GM21576 (cell line): ENCODE data around the gene GRN.
"Not testable (repeated sequence)": the region's sequence is repeated elsewhere in the genome, so short reads cannot be mapped to it uniquely, and the experiment has no call there.

Experiments used
- ATAC-seq: cut with Tn5 transposase; IDR thresholded peaks from one replicate; pipeline ENCODE4 v1.9.1; 2021; ENCODE audit warnings: mild to moderate bottlenecking, moderate library complexity; ENCODE audit not compliant: unreplicated experiment

The GRN gene

DNA sequence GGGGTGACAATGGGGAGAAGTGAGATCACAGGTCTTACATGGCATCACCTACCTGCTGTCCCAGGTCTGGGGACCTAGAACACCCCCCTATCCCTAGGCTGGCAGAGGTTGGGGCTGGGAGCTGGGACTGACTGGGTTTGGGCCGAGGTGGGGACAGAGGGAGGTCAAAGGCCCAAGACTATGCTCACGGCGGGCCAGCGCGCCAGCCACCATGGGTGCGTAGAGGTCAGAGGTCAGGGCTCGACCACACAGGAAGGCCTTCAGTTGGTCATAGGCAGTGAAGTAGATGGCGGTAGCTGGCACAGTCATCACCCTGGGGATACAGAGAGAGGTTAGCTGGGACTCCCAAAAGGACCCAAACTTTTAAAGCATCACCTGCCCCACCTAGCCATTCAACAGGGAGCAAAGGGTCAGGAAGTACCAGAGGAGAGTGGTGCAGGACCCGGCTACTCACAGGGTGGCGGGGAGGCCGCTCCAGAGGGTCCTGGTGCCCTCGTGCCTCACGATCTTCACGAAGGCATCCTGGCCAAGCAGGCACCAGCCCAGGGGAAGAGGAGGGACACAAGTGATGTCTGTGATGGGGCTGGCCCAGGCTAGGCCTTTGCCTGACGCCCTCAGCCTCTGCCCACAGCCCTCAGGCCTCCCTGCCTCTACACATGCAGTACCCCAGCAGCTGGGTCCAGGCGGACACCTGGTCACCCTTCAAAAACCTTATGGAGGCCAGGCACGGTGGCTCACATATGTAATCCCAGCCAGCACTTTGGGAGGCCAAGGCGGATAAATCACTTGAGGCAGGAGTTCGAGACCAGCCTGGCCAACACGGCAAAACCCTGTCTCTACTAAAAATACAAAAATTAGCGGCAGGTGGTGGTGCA lies 23.6 kb upstream of the GRN start:
- ATAC-seq: no peak

DNA sequence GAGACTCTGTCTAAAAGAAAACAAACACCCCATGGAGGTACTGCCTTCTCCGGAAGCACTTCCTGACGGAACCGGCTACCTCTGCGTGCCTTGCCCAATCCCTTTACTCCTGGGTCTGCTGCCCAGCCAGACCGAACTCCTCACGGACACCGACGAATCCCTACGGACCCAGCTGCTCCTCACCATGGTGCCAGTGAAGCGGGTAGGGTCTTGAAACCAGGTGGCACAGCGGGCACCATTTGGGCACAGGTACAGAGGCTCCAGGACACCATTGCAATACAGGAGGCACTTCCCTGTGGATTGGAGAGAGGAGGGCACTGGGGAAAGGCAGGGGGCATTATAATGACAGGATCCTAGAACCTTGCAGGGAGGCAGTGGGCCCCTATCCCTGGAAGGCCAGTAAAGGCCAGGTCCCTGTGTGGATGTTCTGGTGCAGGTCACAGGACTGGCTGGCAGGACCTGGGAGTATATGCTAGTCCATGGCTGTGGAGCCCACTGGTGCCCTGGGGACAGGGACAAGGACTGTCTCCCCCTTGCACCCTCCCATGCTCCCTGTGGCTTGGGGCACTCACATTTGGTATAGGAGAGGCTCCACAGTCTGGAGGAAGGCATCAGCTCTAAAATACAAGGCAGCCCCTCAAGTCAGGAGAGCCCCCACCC lies 22.7 kb upstream of the GRN start:
- no peak for ATAC-seq

DNA sequence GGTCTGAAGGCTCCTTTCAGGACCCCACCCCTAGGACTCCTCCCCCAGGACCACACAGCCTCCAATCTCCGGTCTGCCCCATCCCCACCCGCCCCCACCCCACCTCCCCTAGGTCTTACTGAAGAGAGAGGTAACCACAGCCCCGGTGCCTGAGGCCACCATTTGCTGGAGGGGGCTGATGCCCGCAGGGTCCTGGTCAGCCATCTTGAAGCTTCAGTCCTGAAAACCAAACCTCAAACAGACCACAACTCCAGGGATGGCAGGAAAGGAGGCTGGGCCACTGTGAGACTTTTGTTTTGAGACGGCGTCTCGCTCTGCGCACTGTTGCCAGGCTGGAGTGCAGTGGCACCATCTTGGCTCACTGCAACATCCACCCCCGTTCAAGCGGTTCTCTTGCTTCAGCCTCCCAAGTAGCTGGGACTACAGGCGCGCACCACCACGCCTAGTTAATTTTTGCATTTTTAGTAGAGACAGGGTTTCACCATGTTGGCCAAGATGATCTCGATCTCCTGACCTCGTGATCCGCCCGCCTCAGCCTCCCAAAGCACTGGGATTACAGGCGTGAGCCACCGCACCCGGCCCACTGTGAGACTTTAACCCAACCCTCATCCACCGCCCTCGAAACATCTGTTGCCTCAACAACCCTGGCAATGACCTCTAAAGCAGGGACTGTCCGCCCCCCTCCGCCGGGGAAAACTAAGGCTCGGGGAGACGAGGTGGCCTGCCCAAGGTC lies 21.6 kb upstream of the GRN start:
- ATAC-seq: no peak

DNA sequence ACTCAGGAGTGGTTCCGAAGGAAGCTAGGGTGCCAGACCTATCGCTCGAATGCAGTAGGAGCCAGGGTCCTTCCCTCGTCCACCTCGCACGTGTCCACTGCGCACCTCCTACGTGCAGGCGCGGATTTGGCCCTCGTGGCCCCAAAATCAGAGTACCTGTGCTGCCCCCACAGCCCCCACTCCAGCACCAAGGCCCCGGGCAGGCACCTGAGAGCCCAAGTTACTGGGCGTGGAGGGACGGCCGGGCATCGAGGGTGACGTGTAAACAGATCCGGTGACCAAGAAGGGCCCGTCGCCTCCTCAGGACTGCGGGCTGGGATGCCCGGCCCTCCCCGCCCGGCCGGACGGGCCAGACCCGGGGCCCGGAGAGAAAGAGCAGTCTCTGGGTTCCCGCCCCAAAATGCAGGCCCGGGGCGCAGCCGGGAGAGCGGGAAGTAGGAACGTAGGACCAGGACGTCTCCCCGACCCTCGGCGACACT lies 21.0 kb upstream of the GRN start:
- ATAC-seq: no peak

DNA sequence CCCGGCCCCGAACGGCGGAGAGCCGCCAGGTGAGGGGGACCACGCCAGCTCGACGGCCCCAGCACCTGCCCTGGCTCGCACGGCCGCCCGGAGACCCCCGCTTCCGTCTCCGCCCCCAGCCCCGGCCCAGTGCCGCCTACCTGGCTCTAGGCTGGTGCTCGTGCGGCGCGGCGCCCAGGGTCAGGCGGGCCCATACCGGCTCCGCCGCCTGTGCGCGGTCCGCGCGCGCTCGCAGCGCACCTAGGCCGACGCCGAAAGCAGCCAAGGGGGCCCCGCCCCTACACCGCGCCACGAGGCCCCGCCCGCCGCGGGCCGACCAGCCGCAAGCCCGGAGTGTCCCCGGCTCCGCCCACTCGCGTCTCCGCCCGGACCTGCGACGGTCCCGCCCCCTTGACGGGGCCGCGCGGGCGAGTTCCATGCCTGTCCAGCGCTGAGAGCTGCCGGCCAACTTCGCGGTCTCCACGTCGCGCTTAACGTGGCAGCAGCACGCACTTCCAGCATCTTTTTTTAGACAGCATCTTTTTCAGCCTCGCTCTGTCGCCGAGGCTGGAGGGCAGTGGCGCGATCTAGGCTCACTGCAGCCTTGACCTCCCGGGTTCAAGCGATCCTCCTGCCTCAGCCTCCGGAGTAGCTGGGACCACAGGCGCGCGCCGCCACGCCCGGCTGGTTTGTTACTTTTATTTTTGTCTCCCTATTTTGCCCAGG lies 20.4 kb upstream of the GRN start, which contains the start of gene SLC25A39:
TSS of gene SLC25A39 (minus strand) at position 253 of the 705 bp plus-strand sequence. CDS start 1,261 bp downstream, outside the sequence.
- peak; percentile 59 for ATAC-seq

DNA sequence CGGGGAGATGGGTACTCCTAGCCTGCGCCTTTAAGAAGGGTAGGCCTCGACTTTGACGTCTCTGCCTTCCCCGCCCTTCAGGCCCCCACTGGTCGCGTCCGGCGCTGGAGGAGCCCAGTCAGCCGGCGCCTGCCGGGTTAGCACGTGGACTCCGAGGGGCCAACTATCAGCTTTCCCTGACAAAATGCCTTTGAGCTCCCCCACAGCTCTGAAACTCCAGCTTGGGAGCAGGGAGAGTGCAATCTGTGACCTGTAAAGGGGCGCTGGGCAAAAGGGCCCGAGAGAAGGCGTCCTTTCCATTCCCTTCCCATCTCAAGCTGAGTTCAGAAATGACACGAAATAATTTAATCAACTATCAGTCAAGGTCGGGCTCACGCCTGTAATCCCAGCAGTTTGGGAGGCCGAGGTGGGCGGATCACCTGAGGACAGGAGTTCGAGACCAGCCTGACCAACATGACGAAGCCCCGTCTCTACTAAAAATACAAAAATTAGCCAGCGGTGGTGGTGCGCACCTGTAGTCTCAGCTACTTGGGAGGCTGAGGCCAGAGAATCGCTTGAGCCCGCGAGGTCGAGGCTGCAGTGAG lies 18.1 kb upstream of the GRN start:
- ATAC-seq: no peak

DNA sequence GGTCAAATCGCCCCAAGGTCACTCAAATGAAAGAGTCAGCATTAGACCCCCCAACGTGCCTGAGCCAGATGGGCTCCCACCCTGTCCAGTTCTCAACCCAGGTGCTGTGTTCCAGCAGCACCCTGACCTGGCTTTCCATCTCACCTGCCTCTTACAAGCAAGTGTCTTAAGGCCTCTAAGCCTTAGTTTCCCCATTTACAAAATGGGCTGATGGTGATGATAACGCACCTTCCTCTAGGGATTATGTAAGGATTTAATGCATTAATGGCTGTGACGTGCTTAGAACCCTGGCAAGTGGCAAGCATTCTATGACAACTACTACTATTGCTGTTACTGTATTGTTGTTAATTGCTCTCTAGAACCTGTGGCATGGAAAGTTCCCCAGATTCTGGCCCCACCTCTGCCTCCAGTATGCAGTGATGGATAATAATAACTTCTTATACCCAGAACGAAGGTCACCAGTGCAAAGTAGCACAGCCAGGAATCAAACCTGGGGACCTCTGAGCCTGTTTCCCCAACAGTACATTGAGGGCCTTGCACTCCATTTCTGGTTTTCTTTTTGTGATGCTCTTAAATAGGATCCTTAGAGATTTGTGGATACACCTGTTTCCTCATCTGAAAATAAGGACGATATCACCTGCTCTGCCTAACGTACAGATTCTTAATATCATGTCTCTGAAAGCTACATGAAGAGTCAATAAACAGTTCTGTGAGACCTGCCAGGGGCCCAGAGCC lies 17.2 kb upstream of the GRN start:
- no peak for ATAC-seq

DNA sequence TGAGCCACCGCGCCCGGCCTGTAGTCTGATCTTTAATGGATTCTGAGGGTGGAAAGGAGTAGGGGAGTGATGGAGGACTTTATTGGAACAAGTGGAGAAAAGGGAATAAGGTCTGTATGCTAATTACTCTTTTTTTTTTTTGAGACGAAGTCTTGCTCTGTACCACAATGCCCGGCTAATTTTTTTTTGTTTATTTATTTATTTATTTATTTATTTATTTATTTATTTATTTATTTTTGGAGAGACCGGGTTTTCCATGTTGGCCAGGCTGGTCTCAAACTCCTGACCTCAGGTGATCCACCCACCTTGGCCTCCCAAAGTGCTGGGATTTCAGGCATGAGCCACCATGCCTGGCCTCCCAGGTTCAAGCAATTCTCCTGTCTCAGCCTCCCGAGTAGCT lies 15.6 kb upstream of the GRN start:
- ATAC-seq: not testable (repeated sequence)

DNA sequence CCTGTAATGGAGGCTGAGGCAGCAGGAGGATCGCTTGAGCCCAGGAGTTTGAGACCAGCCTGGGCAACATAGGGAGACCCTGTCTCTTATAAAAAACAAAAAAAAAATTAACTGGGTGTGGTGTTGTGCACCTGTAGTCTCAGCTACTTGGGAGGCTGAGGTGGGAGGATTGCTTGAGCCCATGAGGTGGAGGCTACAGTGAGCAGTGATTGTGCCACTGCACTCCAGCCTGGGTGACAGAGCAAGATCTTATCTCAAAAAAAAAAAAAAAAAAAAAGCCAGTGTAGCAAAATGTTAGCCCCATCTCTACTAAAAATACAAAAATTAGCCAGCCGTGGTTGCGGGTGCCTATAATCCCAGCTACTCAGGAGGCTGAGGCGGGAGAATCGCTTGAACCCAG lies 14.8 kb upstream of the GRN start:
- not testable (repeated sequence) for ATAC-seq

DNA sequence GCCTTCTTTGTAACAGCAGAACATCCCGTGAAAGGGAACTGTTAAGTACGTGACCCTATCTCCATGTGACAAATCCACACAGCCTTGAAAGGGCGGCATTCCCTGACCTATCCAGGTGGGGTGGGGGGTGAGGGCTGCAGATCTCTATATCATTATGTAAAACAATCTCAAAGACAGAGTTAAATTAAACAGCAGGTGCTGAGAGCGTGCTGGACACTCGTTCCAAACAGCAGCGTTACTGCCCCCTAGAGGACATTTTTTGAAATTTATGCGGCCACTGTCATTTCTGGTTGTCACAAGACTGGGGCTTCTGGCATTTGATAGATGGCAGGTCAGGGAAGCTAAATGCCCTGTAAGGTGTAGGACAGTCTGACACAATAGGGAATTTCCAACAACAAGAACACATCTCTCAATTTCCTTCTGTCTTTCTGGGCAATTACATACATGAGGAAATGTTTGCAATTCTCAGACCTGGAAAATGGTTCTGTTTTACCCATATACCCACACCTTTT lies 13.8 kb upstream of the GRN start:
- ATAC-seq: no peak

DNA sequence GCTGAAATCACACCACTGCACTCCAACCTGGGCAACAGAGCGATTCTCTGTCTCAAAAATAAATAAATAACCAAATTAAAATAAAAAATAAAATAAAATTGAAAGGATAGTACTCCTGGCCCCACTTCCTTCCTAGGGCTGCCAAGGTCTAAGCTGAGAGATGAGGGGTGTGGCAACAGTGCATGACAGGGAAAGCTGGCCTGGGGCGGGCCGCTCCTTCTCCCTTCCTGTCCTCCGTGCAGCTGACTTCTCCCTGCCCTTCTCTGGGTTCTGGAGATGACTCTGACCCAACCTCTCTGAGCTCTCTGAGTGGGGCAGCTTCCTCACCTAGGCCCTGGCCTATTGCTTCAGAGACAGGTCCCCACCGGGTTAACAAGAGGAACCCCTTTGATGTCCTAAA lies 11.7 kb upstream of the GRN start:
- no peak for ATAC-seq

DNA sequence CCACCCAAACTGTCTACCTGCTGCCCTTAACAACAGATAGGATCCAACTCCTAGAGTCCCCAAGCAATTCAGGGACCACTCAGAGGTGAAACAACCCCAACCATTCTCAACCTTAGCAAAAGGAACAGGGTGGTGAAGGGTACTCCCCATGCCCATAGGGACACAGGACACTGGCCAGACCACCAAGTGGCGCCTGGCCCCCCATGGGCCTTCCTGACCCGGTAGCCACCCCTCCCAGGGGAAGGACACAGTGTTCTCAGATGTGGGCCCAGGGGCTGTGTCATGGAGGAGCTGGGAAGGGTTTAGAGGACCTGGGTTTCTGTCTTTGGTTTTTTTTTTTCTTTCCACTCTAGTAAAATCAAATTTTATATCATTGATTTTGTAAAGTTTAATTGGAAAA lies 10.8 kb upstream of the GRN start:
- no peak for ATAC-seq

DNA sequence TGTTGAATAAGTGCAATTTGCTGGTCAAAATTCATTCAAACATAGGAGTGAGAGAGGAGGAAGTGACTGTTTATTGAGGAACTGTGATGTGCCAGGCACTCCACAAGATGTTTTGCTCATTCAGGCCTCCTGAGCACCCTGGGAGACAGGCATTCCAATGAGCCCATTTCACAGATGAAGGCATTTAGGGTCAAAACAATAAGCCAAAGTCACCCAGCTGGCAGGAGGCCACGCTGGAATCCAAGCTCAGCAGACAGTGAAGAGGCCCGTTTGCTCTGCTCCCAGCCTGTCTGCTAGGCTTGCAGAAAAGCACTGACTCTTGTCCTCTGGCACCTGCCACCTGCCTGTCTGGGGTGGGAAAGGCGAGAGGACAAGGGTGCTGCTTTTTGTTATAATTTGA lies 10.4 kb upstream of the GRN start:
- no peak for ATAC-seq

DNA sequence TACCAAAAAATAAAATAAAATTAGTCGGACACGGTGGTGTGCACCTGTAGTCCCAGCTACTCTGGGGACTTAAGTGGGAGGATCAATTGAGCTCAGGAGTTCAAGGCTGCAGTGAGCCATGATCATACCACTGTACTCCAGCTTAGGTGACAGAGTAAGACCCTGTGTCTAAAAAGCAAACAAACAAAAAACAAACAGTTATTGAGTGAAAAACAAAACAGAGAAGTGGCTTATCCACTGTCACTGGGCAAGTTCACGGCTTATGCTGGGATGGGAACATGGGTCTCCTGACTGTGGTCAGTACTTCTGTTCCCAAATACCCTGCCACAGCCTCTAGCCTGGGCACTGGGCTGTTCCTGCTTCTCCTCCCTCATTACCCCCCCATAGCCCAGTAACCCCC lies 9.5 kb upstream of the GRN start:
- ATAC-seq: no peak

DNA sequence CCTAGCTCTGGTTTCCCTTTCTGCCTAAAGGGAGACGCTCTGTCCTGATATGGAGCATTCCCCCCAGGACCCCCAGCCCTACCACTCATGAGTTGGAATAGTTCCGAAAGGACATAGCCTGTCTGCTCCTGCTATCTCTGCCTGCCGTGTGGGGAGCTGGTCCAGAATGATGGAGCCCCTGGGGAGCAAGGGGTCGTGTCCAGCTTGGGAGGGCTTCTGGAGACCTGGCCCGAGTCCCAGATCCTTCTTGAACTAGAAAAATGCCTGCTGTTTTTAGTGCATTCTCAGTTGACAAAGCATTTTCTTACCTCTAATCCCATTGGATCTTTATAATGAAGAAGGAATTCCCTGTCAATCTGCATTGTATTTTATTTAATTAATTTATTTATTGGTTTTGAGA lies 9.1 kb upstream of the GRN start:
- no peak for ATAC-seq

DNA sequence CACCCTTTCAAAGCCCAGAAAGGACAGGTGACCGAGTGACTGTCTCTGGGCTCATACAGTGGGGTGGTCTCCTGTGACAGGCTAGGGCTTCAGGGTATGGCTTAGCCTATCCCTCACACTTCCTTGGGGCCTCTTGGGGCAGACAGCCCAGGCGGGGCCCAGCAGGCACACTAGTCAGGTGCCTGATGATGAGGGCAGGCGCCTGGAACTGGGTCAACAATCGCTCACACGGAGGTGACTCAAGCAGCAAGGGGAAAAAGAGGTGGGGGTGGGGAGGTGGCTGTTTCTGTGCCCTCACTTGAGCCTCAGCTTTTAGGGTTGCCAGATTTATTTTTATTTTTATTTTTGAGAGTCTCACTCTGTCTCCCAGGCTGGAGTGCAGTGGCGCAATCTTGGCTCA lies 6.4 kb upstream of the GRN start:
- no peak for ATAC-seq

DNA sequence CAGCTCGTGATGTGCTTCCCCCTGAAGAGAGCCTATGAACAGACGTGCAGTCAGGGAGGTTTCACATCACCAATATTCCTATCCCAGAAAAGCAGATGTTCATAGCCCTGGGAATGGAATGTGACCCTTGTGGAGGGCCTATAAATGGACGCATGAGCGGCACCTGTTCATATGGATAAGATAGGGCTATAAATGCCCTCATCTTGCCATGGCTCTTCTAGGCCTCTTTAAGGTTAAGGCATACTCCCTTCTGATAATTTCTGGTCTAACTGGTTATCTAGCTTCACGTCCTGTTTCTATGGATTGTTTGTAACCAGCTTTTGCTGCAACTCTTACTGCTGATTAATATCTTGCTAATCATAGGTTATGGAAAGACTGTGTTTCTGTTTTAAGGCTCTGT lies 4.5 kb upstream of the GRN start:
- not testable (repeated sequence) for ATAC-seq

DNA sequence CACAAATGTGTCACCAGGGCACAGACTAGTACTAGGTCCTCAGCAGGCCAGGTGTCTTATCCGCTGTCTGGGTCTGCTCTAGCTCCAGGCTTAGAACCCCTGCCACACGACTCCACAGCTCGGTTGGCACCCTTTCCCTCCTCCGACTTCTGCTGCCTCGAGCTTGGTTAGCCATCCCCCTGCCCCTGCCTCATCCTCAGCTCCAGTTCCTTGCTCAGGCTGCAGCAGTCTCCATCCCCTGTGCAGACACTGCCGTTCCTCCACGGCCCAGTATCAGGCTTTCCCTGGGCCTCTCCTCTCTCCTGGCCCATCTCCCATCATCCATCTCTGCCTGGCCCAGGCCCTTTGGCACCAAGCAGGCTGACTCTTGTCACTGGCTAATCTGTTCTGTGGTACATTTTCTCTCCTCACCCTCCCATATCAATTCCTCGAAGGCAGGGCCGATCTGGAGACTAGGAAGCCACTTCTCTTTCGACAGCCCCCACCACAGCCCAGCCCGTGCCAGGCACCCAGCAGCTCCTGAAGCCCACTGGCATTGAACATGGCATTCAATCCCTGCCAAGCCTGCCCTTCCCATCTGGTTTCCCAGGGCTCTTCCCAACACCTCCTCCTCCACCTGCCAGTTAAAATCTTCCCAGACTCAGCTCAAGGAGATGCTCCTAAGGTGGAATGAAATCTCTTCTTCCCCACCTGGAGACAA lies 1.4 kb upstream of the GRN start:
- ATAC-seq: no peak

DNA sequence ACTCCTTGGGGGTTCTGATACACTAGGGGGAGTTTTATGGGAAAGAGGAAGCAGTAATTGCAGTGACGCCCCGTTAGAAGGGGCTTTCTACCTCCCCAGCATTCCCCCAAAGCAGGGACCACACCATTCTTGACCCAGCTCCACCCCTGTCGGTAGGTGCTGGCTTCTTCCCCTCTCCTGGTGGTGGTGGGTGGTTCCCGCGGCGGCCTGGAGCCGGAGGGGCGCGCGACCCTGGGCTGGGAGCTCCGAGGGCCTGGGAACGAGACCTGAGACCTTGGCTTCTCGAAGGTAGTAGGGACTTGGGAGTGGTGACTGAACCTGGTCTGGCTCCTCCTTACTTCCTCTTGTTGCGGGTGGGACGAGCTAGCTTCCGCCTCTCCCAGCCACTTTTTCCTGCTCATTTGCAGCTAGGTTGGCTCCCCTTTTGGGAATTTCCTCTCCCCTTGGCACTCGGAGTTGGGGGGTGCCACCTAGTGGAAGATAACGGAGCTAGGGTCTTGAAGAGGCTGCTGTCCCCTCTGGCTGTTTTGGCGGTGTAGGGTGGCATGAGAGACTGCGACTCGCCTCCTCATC lies 438 bp downstream of the GRN start:
- ATAC-seq: peak; percentile 4
